Astrocyte (in vitro differentiated cells and primary cell): ENCODE measurements around the gene KIRREL3.

Source experiments
- EZH2 ChIP-seq: IDR thresholded peaks from 2 replicates; pipeline ENCODE4 v1.6.1; 2012; ENCODE audit warnings: mild to moderate bottlenecking, low read length, inconsistent platforms; ENCODE audit not compliant: insufficient read depth
- TF ChIP-seq, protein P1 (sequence below): IDR thresholded peaks from 2 replicates; pipeline ENCODE4 v1.5.1; 2011; ENCODE audit warnings: low read depth, mild to moderate bottlenecking, inconsistent platforms, low read length, moderate library complexity; ENCODE audit not compliant: insufficient read depth

DNA sequence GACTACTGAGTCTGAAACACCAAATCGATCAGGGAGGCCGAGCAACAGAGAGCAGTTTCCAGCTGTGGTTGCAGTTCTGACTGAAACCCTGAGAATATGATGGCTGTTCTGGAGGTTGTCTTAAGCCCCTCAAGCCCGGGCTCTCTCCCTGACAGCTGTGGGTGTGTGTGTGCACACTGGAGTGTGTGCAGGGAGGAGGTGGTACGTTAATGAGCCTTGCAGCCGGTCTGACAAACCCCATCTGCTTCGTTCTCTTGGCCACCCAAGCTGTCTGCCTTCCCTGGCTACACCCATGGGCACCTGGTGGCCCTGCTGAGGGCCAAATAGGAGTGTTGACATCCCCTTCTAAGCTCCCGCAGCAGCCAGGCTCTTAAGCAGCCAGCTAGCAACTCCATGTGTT, 189.8 kb downstream of the KIRREL3 start:
- TF ChIP-seq, protein P1, sequence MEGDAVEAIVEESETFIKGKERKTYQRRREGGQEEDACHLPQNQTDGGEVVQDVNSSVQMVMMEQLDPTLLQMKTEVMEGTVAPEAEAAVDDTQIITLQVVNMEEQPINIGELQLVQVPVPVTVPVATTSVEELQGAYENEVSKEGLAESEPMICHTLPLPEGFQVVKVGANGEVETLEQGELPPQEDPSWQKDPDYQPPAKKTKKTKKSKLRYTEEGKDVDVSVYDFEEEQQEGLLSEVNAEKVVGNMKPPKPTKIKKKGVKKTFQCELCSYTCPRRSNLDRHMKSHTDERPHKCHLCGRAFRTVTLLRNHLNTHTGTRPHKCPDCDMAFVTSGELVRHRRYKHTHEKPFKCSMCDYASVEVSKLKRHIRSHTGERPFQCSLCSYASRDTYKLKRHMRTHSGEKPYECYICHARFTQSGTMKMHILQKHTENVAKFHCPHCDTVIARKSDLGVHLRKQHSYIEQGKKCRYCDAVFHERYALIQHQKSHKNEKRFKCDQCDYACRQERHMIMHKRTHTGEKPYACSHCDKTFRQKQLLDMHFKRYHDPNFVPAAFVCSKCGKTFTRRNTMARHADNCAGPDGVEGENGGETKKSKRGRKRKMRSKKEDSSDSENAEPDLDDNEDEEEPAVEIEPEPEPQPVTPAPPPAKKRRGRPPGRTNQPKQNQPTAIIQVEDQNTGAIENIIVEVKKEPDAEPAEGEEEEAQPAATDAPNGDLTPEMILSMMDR = no peak
- no peak for TF ChIP-seq EZH2
